Measurements from ENCODE around the gene PRR14.
"Not testable (repeated sequence)": the region's sequence is repeated elsewhere in the genome, so short reads cannot be mapped to it uniquely, and the experiment has no call there.

The PRR14 gene

DNA sequence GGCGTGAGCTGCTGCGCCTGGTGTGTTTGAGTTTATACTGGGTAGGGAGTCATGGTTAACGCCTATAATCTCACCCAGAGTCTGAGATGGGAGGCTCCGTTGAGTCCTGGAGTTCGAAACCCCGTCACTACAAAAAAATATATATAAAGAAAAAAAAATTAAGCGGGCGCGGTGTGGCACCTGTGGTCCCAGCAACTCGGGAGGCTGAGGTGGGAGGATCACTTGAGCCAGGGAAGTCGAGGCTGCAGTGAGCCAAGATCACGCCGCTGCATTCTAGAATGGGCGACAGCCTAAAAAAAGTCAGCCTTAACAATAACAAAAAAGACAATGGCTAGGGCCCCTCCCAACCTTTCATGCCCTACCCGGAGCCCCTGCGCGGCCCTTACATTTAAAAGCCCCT, 17.2 kb upstream of the PRR14 start:
- no peak for DNase-seq

DNA sequence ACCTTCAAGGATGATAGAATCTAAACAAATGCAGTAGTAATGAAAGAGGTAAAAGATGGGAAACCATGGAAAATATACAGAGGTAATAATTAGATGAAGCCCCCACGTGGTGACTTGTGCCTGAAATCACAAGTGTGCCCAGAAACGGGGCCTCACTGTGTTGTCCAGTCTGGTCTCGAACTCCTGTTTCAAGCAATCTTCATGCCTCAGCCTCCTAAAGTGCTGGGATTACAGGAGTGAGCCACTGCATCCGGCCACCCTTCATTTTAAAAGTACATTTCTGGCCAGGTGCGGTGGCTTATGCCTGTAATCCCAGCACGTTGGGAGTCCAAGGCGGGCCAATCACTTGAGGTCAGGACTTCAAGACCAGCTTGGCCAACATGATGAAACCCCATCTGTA, 14.2 kb upstream of the PRR14 start:
- no peak for DNase-seq

DNA sequence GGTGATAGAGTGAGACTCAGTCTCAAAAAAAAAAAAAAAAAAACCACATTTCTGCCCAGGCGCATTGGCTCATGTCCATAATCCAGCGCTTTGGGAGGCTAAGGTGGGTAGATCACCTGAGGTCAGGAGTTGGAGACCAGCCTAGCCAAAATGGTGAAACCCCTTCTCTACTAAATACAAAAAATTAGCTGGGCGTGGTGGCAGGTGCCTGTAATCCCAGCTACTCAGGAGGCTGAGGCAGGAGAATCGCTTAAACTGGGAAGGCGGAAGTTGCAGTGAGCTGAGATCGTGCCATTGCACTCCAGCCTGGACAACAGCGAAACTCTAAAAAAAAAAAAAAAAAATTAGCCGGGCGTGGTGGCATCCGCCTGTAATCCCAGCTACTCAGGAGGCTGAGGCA, 13.6 kb upstream of the PRR14 start:
- DNase-seq = not testable (repeated sequence)

DNA sequence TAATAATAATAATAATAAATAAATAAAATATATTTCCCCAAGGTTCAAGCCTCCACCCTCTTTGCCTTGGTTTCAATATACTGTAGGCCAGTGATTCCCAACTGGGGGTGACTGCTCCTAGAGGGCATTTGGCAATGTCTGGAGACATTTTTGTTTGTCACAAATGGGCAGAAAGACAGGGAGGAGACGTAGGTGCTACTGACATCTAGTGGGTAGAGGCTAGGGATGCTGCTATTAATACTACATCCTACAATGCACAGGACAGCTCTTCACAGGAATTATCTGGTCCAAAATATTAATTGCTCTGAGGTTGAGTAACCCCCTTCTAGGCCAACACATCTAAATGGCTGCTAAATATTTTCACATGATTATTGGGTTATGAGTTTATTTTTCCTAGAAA, 12.8 kb upstream of the PRR14 start:
- DNase-seq = peak; percentile 31

DNA sequence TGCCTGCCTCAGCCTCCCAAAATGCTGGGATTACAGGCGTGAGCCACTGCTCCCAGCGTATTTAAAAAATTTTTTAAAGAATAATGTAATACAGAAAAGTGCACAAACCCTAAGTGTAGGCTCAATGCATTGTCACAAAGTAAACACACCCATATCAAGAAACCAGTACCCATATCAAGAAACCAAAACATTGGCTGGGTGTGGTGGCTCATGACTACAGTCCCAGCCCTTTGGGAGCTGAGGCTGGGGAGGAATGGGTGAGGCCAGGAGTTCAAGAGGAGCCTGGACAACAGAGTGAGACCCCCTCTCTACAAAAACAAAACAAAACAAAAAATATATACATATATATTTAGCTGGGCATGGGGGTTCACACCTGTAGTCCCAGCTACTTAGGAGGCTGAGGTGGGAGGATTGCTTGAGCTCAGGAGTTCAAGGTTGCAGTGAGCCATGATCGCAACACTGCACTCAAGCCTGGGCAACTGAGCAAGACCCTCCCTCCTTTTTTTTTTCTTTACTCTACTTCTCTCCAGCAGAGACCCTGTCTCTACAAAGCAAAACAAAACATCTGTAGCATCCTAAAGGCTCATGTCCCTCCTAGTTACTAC, 9.3 kb upstream of the PRR14 start:
- DNase-seq = no peak

DNA sequence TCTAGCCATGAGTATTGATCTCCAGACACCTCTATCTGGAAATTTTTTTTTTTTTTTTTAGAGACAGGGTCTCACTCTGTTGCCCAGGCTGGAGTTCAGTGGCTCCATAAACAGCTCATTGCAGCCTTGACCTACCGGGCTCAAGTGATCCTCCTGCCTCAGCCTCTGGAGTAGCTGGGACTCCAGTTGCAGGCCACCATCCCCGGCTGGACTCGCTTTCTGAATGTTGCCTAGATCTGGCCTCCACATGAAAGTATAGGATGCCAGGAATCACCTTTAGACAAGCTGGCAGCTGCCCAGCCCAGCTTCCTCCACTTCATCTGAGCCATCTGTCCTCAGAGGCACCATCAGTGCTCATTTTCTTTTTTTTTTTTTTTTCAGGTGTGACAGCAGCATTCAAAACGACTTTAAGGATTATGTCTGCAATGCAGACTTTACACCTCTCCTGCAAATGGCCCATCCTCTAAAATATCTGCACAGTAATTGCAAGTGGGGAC, 6.4 kb upstream of the PRR14 start:
- DNase-seq = no peak

GRCh38 chr16:30645727-30646126, 5.0 kb upstream of the PRR14 start:
- no peak for DNase-seq

DNA sequence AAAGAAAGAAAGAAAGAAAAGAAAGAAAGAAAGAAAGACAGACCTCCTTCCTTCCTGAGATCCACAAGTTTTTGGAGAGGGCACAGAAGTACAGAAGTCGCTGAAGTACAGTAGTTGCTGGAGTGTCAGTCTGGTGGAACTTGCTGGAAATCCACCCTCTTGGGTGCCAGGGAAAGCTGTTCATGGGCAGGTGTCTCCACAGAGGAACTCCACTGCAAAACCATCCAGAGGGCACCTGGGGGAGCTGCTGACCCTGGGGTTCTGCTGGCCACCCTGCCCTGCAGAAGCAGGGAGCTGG, 3.5 kb upstream of the PRR14 start:
- DNase-seq = no peak

DNA sequence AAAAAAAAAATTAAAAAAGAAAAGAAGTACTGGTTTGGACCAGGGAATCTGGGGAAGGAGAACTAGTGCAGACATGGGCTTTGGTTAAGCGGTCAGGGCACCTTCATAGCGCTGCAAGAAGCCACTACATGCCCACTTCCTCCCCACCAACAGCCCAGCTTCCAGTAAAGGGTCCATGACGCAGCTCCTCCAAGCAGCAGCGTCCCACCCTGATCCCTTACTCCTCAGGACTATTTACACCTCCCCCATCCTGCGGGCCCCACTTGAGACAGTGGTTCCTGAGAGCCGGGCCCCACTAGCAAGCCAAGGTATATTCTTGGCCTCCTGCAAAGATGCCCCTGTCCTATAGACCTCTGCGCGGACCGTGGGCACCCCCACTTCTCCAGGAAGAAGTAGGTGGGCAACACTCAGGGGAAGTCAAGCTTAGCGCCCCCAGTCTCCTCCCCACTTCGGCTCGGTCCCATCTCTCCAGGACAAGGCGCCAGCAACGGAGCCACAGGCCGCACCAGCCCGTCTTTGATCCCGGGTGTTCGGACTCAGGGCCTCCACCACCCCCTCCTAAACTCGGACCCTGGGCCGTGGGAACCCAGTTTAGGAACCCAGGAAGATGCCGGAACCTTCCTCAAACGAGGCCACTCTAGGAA, 913 bp upstream of the PRR14 start:
- DNase-seq = no peak

DNA sequence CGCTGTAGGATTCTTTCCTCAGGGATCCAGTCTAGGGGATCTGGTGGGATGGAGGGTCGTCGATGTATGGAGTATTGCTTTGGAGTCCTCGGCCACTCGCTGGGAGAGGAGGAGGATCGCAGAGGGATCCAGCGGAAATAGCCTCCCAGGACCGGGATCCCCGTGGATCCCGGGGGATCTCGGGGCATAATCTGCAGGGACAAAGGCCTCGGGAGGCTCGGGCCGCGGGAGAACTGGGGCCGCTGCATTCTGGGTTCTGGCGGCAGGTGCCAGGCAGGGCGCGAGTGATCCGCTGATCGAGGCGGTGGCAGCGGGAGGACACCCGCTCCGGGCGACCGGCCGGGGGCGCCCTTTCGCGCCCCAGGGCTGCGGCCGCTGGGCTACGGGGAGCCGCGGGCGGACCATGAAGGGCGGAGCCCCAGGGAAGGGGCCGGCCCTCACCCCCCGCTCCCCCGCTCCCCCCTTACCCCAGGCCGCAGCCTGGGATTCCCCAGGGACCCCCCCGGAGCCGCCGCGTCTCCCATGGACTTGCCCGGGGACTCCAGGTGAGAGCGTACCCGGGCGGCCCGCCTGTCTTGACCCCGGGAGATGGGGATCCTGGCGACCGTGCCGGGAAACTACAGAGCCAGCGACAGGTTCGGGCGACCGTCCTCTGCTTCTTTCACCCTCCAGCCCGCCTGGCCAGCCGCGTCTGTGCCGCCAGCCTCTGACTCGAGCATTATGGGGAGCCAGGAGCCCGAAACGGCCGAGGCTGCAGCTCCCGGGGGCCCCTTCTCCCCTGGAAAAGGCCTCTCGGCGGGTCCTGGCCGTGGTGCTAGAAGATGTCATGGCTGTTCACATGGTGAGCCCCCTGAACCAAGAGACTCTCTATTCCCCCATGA, 604 bp downstream of the PRR14 start:
- peak; percentile 70 for DNase-seq

- DNase-seq = no peak
These were observed 1.2 kb downstream of the PRR14 start for GRCh38 chr16:30652005-30652296.

DNA sequence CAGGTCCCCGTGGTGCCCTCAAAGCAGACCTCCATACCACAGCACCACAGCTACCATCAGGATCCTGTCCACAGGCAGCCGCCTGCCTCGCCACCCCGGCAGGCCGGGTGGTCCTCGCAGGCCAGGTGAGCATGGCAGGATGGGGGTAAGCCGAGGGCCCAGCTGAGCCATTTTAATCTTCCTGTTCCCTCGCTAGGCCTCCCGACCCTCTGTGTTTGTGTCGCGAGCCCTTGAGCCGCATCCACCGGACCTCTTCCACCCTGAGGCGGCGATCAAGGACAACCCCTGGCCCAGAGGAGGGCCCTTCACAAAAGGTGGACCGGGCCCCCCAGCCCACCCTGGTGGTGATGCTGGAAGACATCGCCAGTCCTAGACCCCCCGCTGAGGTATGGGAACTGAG, 2.0 kb downstream of the PRR14 start:
- DNase-seq = no peak

DNA sequence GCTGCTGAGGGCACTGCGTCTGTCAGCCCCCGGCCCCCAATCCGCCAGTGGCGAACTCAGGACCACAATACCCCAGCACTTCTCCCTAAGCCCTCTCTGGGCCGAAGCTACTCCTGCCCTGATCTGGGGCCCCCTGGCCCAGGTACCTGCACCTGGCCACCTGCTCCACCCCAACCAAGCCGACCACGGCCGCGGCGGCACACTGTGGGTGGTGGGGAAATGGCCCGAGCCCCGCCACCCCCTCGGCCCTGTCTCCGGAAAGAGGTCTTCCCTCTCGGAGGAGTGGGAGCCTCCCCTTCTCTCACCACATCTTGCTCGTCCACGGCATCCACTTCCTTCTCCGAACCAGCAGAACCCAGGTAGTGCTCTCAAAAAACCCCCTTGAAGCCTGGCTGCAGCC, 4.1 kb downstream of the PRR14 start:
- DNase-seq = no peak

DNA sequence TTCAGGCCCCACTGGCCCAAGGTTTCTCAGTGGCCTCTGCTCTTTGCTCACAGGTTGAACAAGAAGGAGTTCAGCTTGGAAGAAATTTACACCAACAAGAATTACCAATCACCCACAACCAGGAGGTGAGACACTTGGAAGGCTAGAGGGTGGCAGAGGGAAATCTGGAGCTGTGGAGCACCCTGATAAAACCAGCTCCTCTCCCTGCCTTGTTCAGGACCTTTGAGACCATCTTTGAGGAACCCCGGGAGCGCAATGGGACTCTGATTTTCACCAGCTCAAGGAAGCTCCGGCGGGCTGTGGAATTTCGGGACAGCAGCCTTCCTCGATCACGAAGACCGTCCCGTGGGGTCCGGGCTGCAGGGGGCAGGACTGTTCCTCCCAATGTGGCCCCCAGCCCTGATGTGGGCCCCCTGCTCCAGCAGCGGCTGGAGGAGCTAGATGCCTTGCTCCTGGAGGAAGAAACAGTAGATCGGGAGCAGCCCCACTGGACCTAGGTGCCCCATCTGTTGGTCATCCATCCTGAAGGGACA, 5.1 kb downstream of the PRR14 start:
- DNase-seq = no peak

DNA sequence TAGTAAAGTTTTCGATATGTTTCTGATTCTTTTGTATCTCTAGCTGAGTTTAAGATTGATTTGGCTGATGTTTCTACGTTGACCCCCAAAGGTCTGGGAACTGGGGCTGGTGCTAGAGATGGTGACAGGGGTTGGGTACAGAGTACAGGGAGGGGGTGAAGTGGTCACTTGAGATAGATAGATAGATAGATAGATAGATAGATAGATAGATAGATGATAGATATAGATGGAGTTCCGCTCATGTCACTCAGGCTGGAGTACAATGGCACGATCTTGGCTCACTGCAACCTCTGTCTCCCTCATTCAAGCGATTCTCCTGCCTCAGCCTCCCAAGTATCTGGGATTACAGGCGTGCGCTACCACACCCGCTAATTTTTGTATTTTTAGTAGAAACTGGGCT, 5.6 kb downstream of the PRR14 start:
- no peak for DNase-seq

DNA sequence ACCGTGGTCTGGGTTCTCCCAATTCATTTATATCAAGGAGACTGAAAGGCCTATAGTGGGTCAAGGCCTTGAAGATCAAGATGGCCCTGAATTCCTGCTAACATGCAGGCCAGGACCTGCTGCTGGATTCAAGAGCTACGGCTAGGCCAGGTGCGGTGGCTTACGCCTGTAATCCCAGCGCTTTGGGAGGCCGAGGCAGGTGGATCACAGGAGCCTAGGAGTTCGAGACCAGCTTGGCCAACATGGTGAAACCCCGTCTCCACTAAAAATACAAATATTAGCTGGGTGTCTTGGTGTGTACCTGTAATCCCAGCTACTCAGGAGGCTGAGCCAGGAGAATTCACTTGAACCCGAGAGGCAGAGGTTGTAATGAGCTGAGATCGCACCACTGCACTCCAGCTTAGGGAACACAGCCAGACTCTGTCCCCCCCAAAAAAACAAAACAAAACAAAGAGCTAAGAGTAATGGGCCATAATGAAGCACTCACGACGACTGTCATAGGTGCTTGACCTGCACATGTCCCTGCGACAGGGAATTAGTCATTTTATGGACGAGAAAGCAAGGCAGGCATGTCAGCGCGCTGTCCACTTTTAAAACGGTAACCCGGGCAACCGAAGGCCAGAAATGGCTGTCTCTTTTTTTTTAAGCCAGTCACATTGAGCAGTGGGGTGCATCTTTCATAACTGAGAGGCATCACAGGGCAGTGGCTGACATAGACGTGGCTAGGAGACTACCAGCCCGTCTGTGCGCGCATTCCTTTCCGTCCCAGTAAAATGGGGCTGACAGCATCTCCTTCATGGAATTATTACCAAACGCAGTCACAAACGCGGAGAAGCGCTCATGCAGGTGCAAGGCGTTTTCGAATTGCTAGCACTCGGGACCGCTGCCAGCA, 6.5 kb downstream of the PRR14 start:
- DNase-seq = no peak

DNA sequence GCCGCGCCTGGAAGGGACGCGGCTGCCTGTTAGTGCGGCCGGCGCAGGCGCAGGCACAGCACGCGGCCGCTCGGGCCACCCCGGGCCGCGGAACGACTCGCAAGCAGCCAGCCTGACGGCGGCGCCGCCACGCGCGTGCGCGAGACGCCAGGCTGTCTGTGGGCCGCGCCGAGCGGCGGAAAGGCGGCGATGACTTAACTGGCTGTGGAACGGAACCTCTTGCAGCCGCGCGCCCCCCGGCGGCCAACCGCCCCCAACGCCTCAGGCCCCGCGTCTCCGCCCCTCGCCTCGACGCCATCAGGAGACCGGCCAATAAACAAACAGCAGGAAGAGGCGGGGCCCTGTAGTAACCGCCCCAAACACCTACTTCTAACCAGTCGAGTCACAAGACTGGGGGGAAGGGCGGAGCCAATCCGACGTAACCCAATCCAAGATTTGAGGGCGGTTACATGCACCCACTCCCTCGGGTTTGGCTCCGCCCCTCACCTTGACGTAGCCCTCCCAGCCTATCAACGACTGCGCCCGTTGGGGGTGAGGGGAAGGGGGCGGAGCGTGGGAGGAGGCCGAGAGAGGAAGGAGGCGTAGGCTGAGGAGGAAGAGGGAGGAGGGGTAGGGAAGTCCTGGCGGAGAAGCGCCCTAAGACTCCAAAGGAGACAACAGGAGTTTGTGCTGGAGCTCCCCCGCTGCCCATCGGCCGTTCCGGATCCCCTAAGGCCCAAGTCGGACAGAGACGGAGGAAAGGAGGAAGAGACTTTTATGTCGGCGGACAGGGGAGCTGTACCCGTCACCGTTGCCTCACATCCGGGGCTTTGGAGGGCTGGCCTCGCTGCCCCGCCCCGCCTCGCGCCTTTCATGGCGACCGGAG, 7.3 kb downstream of the PRR14 start, which contains the start of gene FBRS:
FBRS (plus strand) TSS at position 566 of the 865 bp plus-strand sequence. CDS start 1,088 bp downstream, outside the sequence.
- peak; percentile 100 for DNase-seq

GRCh38 chr16:30658731-30659506, 8.2 kb downstream of the PRR14 start:
- peak; percentile 96 for DNase-seq

DNA sequence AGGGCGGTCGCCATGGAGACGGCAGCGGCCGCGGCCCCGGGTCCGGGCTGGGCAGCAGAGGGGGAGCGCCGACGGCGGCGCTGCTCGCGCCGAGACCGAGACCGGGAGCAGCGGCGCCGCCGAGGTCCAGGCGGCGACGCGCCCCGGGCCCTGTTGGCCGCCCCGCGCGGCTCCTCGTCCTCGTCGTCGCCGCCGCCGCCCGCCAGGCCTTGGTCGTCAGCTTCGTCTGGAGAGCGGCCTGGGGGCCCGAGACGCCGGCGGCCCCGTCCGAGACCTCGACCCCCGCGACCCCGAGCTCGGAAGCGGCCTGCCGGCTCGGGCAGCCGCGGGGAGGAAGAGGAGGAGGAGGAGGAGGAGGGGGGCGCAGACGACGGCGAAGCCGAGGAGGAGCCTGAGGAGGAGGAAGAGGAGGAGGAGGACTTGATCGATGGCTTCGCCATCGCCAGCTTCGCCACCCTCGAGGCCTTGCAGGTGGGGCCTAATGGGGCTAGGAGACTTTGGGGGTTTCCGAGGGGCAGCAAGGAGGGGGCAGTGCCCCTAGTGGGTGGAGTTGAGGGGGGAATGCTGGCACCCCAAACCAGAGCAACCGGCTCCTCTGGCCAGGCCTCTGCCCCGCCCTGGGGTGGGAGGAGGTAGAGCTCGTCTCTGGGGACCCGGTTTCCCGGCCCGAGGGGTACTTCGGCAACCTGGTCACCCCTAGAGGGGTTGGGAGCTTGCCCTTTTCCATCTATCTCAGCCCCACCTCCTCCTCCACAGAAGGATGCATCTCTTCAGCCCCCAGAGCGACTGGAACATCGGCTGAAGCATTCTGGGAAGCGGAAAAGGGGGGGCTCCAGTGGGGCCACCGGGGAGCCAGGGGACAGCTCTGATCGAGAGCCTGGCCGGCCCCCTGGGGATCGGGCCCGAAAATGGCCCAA, 9.0 kb downstream of the PRR14 start:
- no peak for DNase-seq
